ENCODE results near the gene ASXL2.
A peak's percentile ranks its signal among the peaks of the same experiment; 100 is the strongest.
"Not testable (repeated sequence)": the region's sequence is repeated elsewhere in the genome, so short reads cannot be mapped to it uniquely, and the experiment has no call there.

ASXL2 gene

DNA sequence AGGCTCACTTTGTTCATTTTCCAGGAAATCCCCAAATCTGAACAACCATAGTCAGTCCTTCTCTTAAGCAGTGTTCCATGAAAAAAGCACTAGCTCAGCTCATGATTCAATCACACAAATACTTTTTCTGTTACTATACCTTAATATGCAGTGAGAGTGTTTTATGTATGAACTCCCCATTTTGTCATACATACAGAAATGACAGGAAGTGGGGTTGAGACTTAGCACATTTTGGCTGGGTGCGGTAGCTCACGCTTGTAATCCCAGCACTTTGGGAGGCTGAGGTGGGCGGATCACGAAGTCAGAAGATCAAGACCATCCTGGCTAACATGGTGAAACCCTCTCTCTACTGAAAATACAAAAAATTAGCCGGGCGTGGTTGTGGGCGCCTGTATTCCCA, 149.7 kb downstream of the ASXL2 start:
- no peak for DNase-seq

DNA sequence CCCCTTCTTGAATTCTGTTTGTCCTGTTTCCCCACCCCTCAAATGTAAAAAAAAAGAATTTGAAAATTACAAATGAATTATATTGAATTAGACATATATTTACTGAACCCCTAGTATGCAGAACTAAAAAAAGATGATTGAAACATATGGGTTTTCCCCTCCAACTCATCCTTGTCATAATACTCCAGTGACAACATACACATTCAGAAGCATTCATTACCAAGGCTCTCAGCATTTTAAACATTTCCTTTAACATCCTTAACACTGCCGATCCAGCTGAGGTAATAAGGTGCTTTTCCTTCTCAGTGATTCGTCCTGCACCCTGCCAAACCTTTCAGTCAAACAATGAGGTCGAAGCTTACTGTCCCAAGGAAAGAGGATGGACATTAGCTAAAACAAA, 151.8 kb downstream of the ASXL2 start:
- no peak for DNase-seq

DNA sequence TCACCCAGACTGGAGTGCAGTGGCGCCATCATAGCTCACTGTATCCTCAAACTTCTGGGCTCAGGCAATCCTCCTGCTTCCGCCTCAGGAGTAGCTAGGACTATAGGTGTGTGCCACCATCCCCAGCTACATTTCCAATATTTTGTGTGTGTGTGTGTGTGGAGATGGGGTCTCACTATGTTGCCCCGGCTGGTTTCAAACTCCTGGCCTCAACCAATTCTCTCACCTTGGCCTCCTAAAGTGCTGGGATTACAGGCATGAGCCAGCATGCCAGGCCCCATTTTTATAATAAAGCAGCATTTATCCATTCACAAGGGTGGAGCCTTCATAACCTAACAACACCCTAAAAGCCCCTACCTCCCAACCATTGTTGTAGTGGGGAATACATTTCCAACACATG, 152.4 kb downstream of the ASXL2 start:
- DNase-seq = no peak

DNA sequence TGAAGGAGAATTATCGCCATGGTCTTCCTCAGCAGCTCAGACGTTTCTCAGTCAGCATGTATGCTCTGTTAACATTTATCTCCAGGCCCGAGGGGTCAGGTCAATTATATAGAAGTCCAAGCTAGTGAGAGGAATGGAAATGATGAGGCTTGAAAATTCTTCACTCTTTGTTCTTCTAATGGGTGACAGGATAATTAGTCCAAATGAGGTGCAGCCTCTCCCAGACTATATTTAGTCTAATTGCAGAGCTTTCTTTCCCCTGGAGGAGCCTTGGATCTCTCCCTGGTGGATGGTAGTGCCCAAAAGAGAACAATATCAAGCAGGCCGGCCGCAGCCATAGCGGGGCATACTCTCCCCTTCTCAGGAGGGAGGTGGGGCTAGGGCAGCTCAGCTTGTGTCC, 153.5 kb downstream of the ASXL2 start:
- DNase-seq = no peak

DNA sequence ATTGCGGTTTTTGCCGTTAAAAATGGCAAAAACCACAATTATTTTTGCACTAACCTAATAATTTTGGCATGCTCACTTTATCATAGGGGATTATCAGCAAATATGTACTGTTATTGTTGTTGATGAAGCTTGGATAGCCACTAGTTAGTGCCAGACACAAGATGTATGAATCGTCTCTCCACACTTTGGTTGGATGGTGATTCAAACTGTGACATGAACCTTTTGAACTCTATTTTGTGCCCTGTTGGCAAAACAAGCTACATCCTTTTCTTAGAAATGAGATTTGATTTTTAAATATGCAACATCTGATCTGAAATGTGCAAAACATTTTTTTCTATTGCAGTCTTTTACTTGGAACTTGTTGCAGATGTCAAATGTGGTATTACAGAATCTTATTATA, 156.1 kb downstream of the ASXL2 start:
- no peak for DNase-seq

DNA sequence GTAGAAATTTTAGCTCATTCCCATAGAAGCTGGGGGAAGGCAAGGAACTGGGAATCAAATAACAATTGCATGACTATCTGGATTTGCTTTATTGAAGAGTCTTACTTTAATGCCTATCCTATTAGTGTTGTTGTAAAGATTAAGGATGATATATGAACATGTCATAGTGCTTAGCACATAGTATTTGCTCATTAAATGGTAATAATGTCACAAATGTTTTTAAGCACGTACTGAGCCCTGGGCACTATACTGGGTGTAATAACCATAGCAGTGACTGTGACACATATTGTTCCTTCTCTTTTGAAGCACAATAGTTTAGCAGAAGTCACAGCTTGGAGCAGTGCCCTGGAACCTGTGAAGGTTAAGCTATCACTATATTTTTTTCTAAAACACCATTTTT, 157.7 kb downstream of the ASXL2 start:
- no peak for DNase-seq

DNA sequence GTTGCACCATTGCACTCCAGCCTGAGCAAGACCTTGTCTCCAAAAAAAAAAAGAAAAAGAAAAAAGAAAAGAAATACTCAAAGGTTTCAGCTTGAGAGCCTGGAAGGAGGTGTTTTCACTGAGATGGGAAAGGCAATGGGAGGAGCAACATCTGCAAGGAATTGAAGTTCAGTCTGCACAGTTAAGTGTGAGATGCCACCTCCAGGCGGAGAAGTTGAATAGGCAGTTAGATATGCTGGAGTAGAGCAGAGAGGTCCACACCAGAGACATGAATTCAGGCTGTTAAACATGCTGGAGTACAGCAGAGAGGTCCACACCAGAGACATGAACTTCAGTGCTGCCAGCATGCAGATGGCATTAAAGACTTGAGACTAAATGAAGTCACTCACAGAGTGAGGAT, 163.5 kb downstream of the ASXL2 start:
- DNase-seq = no peak

DNA sequence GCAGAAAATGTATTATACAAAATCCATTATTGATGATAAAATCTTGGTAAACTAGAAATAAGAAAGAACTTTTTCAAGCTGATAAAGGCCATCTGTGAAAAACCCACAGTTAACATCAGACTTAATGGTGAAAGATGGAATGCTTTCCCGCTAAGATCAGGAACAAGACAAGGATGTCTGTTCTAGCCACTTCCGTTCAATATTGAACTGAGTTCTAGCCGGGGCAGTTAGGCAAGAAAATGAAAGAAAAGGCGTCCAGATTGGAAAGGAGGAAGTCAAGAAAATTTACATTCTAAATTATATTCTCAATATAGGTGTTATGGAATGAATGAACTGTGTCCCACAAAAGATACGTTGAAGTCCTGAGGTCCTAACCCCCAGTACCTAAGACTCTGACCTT, 165.8 kb downstream of the ASXL2 start:
- DNase-seq = no peak

DNA sequence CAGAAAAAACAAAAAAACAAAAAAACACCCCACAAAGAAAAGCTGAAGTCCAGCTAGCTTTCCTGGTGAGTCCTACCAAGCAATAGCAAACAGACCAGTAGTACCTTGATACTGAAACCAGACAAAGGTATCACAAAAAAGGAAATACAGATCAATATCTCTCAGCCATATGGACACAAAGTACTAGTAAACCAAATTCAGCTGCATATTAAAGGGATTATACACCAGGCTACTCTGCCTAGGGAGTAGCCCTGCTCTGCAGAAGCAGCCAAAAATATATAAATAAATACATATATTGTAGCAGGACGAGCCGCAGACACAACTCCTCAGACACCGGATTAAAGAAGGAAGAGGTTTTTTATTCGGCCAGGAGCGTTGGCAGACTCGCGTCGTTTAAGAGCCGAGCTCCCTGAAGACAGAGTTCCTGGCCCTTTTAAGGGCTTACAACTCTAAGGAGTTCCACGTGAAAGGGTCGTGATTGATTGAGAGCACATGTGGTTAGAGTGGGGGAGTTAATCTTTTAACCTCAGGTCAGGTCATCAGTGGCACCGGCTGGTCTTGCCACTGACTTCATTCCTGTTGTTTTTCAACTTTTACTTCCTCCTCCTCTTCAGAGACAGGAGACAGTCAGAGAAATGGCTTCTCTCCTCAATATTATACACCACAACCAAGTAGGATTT, 166.5 kb downstream of the ASXL2 start:
- no peak for DNase-seq

DNA sequence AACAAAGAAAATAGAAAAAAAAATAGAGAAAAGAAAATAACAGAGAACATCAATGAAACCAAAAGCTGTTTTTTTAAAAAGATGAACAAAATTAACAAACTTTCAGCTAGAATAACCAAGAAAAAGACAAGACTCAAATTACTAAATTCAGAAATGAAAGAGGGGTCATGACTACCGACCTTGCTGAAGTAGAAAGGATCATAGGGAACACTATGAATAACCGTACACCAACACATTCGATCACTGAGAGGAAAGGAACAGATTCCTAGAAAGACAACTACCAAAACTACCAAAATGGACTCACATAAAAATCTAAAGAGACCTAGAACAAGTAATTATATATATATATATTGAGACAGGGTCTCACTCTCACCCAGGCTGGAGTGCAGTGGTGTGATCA, 167.5 kb downstream of the ASXL2 start:
- no peak for DNase-seq

DNA sequence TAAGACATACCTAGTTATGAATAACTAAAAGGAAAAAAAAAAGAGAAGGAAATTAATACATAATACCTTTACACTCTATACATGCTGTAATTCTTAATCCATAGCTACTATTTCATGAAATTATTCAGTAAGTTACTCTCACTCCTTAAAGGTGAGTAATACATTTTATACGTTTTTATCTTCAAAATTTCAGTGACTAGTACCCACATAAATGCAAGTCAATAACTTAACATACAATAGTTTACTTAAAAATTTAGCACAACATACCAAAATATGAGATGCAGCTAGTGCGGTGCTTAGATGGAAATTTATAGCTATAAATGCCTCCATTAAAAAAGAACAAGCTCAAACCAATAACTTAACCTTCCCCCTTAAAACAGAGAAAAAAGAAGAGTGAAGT, 168.9 kb downstream of the ASXL2 start:
- DNase-seq = no peak

DNA sequence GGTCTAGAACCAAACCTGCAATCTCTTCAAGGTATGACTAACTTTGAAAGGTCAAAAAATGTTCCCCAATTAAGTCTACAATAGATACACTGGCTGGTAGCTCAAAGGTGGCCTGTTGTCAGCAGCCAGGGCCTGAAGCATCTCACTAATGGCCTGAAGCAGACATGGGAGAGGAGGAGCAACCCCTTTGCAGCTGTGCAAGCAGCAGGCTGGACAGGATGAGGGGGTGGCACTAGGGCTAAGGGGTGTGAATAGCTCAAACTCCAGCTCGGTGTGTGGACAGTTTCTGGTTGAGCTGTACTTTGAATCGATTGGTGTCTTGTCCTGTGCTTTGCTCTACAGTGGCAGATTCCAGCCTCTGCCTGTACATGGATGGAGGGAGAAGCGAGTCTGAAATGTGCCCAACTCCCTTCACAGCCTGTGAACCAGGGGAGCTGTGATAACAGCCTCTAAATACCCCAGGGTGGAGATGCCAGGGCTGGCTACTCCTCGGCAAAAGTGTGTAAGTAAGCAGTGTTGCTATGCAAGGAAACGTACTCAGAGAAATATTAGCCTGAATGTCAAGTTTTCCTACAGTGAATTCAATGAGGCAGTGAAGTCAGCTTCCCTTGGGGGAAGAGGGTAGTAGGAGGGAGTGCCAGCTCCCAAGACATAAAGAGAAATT, 170.2 kb downstream of the ASXL2 start:
- no peak for DNase-seq

DNA sequence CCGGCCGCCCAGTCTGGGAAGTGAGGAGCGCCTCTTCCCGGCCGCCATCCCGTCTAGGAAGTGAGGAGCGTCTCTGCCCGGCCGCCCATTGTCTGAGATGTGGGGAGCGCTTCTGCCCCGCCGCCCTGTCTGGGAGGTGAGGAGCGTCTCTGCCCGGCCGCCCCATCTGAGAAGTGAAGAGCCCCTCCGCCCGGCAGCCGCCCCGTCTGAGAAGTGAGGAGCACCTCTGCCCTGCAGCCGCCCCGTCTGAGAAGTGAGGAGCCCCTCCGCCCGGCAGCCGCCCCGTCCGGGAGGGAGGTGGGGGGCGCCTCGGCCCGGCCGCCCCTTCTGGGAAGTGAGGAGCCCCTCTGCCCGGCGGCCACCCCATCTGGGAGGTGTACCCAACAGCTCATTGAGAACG, 172.7 kb downstream of the ASXL2 start:
- not testable (repeated sequence) for DNase-seq

DNA sequence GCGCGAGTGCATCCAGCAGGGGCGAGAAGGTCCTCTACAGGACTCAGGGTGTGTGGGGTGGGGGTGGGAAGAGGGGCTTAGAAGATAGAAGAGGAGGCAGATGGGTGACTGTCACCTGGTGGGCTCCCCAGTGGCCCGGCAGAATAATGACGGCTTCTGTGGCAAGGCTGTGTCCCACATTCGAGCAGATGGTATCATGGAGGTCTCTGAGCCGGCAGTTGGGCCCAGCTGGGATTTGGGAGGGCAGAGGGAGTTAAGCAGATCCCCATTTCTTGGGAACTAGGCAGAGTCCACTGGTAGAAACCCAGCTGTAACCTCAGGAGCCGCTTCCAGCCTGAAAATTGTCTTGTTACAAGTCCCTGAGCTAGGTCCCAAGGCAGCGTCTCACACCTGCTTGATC, 176.5 kb downstream of the ASXL2 start:
- no peak for DNase-seq

DNA sequence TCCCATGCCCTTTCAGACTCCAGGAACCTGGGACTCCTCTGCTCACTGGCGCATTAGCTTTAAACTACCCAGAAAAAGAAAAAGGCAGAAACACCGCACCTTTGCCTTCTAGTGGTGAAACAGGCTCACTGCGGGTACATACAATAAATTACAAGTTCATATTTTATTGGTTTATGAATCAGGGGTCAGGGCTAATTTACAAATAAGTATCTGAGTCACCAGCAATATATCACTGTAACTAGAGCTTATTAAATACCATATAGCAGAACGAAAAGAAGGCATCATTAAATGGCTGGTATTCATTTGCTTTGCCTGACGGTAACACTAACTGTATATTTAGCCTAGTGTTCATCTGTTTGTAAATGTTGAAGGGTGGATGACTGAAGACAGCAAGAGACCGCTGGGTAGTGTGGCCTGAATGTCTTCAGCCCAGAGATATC, 178.0 kb downstream of the ASXL2 start:
- DNase-seq = peak; percentile 46

DNA sequence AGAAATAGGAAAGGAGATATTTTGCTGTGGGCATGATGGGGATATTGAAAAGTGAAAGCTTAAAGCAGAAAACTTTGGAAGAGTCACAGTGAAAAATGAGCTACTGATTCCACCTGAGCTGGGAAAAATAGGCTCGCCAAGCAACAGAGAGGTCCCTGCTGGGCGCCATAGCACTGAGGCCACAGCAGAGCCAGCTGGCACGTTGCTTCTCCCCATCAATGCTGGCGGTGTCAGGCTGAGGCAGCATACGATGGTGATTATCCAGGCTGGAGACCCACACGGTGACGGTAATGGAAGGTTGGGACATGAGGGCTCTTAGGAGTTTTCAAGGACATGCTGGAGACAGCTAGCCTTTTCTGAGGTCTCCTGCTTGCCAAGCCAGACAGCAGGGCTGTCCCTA, 179.1 kb downstream of the ASXL2 start:
- no peak for DNase-seq

DNA sequence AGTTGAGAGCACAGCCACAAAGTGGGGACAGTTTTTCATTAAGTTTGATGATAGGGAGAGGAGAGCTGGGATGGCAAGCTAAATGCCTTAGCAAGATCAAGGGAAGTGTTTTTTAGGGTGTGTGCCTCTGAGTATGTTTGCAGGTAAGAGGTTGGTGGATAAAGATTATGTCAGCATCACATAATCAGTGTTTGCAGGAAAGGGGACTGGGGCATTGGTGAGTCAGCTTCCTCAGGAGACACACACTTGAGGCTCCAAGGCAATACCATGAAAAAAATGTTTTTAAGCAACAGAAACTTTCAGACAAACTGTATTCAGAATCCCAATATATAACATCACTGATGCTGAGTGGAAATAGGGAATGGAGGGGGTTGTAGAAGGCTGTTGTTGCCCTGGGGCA, 179.5 kb downstream of the ASXL2 start:
- no peak for DNase-seq

DNA sequence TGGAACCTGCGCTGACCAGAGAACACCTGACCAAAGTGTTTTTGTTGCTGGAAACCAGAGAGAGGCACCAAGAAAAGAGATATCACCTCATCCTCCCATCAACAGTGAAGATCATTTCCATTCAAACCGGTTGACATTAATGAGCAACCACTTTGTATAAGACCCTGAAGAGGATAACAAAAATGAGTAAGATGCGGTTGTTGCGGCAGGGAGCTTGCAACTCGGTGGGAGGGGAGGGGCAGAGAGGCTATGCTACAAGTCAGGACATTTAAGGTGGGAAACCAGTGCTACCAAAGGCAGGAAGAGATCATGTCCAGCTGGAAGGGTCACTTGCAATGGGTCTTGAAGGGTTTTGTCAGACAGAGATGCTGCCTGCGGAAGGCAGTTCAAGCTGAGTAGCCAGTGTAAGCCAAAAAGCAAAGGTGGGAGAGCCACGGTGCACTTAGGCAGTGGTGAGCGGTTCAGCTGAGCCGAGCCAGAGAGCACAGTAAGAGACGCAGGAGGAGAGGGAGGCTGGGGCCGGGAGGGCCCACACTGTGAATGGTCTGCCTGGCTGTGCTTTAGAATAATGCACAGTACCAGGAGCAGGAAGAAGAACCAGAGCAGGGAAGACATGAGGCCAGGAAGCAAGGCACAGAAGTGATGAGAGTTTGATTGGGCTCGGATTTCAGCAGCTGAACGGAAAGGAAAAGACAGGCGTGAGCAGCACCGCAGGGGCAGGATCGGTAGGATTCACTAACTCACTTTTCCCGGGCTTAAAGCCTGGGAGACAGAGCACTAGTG, 180.5 kb downstream of the ASXL2 start:
- DNase-seq = no peak

DNA sequence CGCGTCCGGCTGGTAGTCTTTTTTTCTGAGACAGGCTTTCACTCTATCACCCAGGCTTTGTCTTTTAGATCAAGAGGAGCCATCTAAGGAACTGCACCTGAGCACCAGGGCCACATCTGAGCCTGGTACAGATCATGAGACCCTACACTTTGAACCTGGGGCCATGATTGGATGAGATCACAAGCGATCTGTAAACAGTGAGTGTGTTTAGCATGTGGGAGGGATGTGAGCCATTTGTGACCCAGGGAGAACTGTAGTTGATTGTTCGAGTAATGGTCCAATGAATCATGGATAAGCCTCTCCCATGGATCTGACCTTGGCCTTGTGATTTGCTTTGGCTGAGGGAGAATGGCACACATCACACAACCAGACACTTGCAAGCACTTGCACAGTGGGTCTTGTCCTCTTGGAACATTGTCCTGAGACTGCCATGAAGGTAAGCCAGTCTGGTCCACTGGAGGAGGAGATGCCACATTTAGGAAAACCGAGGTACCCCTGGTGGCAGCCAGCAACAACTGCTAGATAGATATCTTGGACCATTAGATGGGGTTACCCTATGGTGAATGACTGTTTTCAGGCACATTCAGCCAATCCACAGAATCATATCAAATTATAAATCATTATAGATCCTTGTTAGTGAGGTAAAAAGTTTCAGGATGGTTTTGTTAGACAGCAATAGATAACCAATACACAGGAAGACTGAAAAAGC, 185.4 kb downstream of the ASXL2 start:
- DNase-seq = no peak

DNA sequence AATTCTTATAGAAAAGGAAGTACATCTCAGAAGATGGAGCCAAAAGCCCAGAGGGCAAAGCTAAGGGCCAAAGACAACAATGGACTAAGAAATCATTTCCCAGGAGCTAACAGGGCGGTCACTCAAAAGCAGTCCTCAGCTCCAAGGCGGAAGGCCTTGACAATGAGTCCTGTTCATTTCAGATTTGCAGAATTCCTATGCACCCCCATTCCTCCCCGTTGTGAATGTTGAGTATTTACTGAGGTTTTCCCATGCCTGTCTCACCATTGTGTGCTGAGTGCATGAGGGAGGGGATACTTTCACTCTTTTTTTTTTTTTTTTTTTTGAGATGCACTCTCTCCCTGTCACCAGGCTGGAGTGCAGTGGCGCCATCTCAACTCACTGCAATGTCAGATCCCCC, 186.1 kb downstream of the ASXL2 start:
- DNase-seq = no peak

DNA sequence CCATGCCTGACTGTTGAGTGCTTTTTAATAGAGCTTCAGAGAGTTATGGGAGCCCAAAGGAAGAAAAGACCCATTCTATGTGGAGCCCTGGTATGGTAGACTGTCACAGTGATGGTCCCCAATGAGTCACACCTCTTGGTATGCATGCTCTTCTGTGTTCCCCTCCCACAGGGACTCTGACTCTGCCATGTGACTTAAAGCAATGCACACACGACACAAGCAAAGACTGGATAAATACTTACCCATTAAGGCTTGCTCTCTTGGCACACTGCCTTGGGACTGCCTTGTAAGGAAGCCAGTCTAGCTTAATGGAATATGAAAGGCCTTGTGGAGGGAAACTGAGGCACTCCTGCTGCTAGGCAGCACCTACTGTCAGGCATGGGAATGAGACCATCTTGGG, 188.2 kb downstream of the ASXL2 start:
- DNase-seq = peak; percentile 24

DNA sequence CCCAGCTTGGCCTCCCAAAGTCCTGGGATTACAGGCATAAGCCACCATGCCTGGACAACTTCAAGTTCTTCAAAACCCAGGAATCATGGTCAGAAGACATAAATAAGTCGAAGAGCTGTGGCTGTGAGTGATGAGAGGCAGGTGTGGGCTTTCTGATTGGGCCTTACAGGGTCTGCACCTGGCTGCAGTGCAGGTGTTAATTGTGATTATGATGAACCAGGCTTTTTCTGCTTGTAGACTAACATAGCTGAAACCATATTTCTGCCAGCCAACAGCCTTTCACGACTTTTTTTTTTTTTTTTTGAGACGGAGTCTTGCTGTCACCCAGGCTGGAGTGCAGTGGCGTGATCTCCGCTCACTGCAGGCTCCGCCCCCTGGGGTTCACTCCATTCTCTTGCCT, 190.1 kb downstream of the ASXL2 start:
- no peak for DNase-seq

DNA sequence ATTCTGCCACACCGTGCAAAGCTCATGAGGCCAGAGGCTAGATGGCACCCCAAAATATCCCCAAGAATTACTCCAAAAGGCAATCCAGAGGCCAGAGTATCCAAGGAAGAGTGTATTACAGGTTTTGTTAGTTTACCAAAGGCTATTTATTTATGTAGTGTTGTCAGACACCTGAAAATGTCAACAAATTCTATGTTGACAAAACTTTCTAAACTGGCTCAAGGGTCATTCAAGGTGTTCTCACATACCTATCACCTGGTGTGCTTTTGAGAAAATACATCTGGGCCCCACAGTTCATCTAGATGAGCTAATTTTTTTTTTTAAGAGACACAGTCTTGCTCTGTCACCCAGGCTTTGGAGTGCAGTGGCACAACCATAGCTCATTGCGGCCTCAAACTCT, 192.5 kb downstream of the ASXL2 start:
- no peak for DNase-seq

Measured in NCI-H1436 (cell line).